SK-N-SH (cell line): Measurements from ENCODE around the gene ATP2B3. TPM values are rescaled to one million over a fixed set of nuclear protein-coding genes. Genes with fewer than 3 reads are reported as not detected.

Experiments used
- CTCF ChIA-PET: fragments of 300-600, 350-600 bp; formaldehyde crosslinking; extraction: SDS; loops from one replicate; lab custom pipeline; 2021; lab: Yijun Ruan, JAX
- POLR2A ChIA-PET: fragments of 350-600 bp; sonication (Branson Sonifier 250); formaldehyde crosslinking; extraction: SDS; loops from one replicate; lab custom pipeline; 2020; ENCODE audit warnings: antibody characterized with exemption, inconsistent platforms; lab: Yijun Ruan, JAX
- DNase-seq: peaks from one replicate; pipeline ENCODE4 v3.0.0; 2012
- H2AFZ ChIP-seq: fragments of 200-600 bp; sonication (generic); 2 replicates; pipeline ENCODE4 v1.8.1; 2016; ENCODE audit warnings: antibody characterized with exemption, mild to moderate bottlenecking, low read depth
- H3F3A ChIP-seq: fragments of 200-600 bp; sonication (generic); replicated peaks from 2 replicates; pipeline ENCODE3; 2016; ENCODE audit warnings: antibody characterized with exemption, mild to moderate bottlenecking; ENCODE audit not compliant: insufficient read depth
- H3K27ac ChIP-seq, 2 experiments: fragments of 200-500 bp in 1 of 2; fragments of 200-600 bp in 1 of 2; sonication (Bioruptor generic) in 1 of 2; sonication (generic), shearing (Covaris generic) in 1 of 2; 2 replicates each; pipeline versions ENCODE4 v1.5.1 to v1.6.1; 2014 to 2016; ENCODE audit warnings: low read depth in 2 of 2, inconsistent platforms in 1 of 2, low read length in 1 of 2, mild to moderate bottlenecking in 1 of 2, mixed read lengths in 1 of 2
- H3K27me3 ChIP-seq: fragments of 200-600 bp; sonication (generic), shearing (Covaris generic); 2 replicates; pipeline ENCODE4 v1.6.1; 2016; ENCODE audit warnings: mixed run types; ENCODE audit not compliant: insufficient read depth
- H3K36me3 ChIP-seq, 2 experiments: fragments of 200-500 bp in 1 of 2; fragments of 200-600 bp in 1 of 2; sonication (Bioruptor generic) in 1 of 2; sonication (generic) in 1 of 2; replicated peaks in 1 of 2; 2 replicates each; pipeline versions ENCODE3 to v1.5.1; 2014 to 2016; ENCODE audit warnings: low read length in 1 of 2, mild to moderate bottlenecking in 1 of 2; ENCODE audit not compliant: insufficient read depth in 2 of 2, control insufficient read depth in 1 of 2
- H3K4me1 ChIP-seq, 2 experiments: fragments of 200-500 bp in 1 of 2; fragments of 200-600 bp in 1 of 2; sonication (Bioruptor generic) in 1 of 2; sonication (generic), shearing (Covaris generic) in 1 of 2; 2 replicates each; pipeline versions ENCODE4 v1.5.1 to v1.6.1; 2014 to 2016; ENCODE audit warnings: low read depth in 1 of 2, low read length in 1 of 2, mixed run types in 1 of 2; ENCODE audit not compliant: insufficient read depth in 2 of 2, control insufficient read depth in 1 of 2
- H3K4me2 ChIP-seq: fragments of 200-600 bp; sonication (generic), shearing (Covaris generic); 2 replicates; pipeline ENCODE4 v1.6.1; 2017; ENCODE audit warnings: mixed run types
- H3K4me3 ChIP-seq, 2 experiments: fragments of 200-500 bp in 1 of 2; fragments of 200-600 bp in 1 of 2; sonication (Bioruptor generic) in 1 of 2; sonication (generic), shearing (Covaris generic) in 1 of 2; 2 replicates each; pipeline versions ENCODE4 v1.5.1 to v1.8.1; 2014 to 2016; ENCODE audit warnings: low read depth in 2 of 2, inconsistent platforms in 1 of 2, low read length in 1 of 2, mild to moderate bottlenecking in 1 of 2, mixed read lengths in 1 of 2, moderate library complexity in 1 of 2
- H3K79me2 ChIP-seq: fragments of 200-600 bp; sonication (generic); 2 replicates; pipeline ENCODE4 v1.8.1; 2017; ENCODE audit warnings: mild to moderate bottlenecking; ENCODE audit not compliant: insufficient read depth
- H3K9ac ChIP-seq: fragments of 200-600 bp; sonication (generic); 2 replicates; pipeline ENCODE4 v1.6.1; 2017; ENCODE audit warnings: mixed run types
- H3K9me2 ChIP-seq: fragments of 200-600 bp; sonication (generic); 2 replicates; pipeline ENCODE4 v1.6.1; 2017; ENCODE audit warnings: mixed run types
- H3K9me3 ChIP-seq: fragments of 200-600 bp; sonication (generic); 2 replicates; pipeline ENCODE4 v1.6.1; 2017; ENCODE audit warnings: mixed run types, mild to moderate bottlenecking, moderate library complexity
- H4K20me1 ChIP-seq: fragments of 200-600 bp; sonication (generic); 2 replicates; pipeline ENCODE4 v1.6.1; 2017; ENCODE audit warnings: mild to moderate bottlenecking, mixed run types; ENCODE audit not compliant: insufficient read depth
- ELF1 ChIP-seq: IDR thresholded peaks from 2 replicates; pipeline ENCODE4 v1.4.0; 2012
- FOSL2 ChIP-seq: IDR thresholded peaks from 2 replicates; pipeline ENCODE4 v1.4.0; 2012; ENCODE audit warnings: low read depth, mild to moderate bottlenecking, moderate library complexity, borderline replicate concordance
- FOXJ3 ChIP-seq: sonication (generic); formaldehyde crosslinking; IDR thresholded peaks from 2 replicates; pipeline ENCODE4 v1.5.1; 2020; ENCODE audit warnings: mild to moderate bottlenecking, missing genetic modification reagents
- IRF3 ChIP-seq: fragments of 150-350 bp; IDR thresholded peaks from 2 replicates; pipeline ENCODE4 v1.6.1; 2016; ENCODE audit warnings: mild to moderate bottlenecking, low read depth, low read length
- MAX ChIP-seq: IDR thresholded peaks from 2 replicates; pipeline ENCODE4 v1.4.0; 2012; ENCODE audit warnings: low read depth
- MEF2A ChIP-seq: IDR thresholded peaks from 2 replicates; pipeline ENCODE4 v1.4.0; 2012; ENCODE audit warnings: low read depth, borderline replicate concordance
- PBX3 ChIP-seq: IDR thresholded peaks from 2 replicates; pipeline ENCODE4; 2012
- POLR2AphosphoS5 ChIP-seq: IDR thresholded peaks from 2 replicates; pipeline ENCODE4 v1.6.1; 2012; ENCODE audit warnings: low read depth, low read length
- SMC3 ChIP-seq: IDR thresholded peaks from 2 replicates; pipeline ENCODE4 v1.6.1; 2012; ENCODE audit warnings: low read depth, low read length, improper control_type of control experiment
- YY1 ChIP-seq: IDR thresholded peaks from 2 replicates; pipeline ENCODE4 v1.4.0; 2012; ENCODE audit warnings: low read depth, mild to moderate bottlenecking
- ZBTB33 ChIP-seq: IDR thresholded peaks from 2 replicates; pipeline ENCODE4 v1.4.0; 2012; ENCODE audit warnings: low read depth, borderline replicate concordance
- WGBS: methylation state at CpG from one replicate; pipeline ENCODE4 v1.1.6; 2017; ENCODE audit warnings: low lambda C conversion rate; 5-methylcytosine and 5-hydroxymethylcytosine counted together
- polyA plus RNA-seq, 3 experiments: library from polyadenylated mRNA; depleted of rRNA; stranded (reverse); fragments of >200 nt; gene quantifications; 2 replicates each; pipeline ENCODE4 v1.2.3, GENCODE V29; 2012

ATP2B3 gene
- polyA plus RNA-seq, 1 of the 3 experiments (the other 2 are of a cell fraction), result 0.16 TPM

- Histone ChIP-seq H3K4me3 (no peak overlapping the region), H3F3A (no peaks in the 10 kb centered on the region), H2AFZ (no peak overlapping the region), H3K9ac (no peak overlapping the region)
- POLR2A ChIA-PET, result no interaction called here
- TF ChIP-seq POLR2AphosphoS5 (no peak), SMC3 (no peak), FOXJ3 (CRISPR knock-in tag) (no peak), ZBTB33 (no peak)
- TF ChIP-seq, all 33 proteins: peak for 0
- DNase-seq, result no peak
- Histone ChIP-seq H3K9me3 (no peaks in the 10 kb centered on the region), H3K79me2 (no peaks in the 10 kb centered on the region), H3K27me3 (peaks cover 28% of the 10 kb centered on the region; the same call in 1 of the 2 replicates), H3K36me3 (peaks cover 0 to 8% of the 10 kb centered on the region in 2 experiments), H4K20me1 (no peaks in the 10 kb centered on the region), H3K4me1 (peaks cover 0 to 18% of the 10 kb centered on the region in 2 experiments; a peak in 1 of 4 replicates), H3K4me2 (no peak overlapping the region), H3K9me2 (no peaks in the 10 kb centered on the region), H3K27ac (no peak overlapping the region)
- 58% methylated on average over 25 of the region's 29 CpGs for WGBS
- CTCF ChIA-PET, result interaction anchor here (0.6 to 0.7 kb wide), 2 partner anchors 36 to 50 kb away, joined by 3 read pairs; no protein-coding TSS in a partner anchor
Observed at GRCh38 chrX:153588782-153589446, 71.5 kb downstream of the ATP2B3 start.

- WGBS, result 54% methylated on average over 26 of the region's 26 CpGs
- POLR2A ChIA-PET, result no interaction called here
- H3K9ac ChIP-seq, result no peak overlapping the region
- no peak overlapping the region for H3K4me3 ChIP-seq
- no peaks in the 10 kb centered on the region for H3K9me3 ChIP-seq
- H3K4me1 ChIP-seq, result peaks cover 0 to 23% of the 10 kb centered on the region in 2 experiments; a peak in 1 of 4 replicates
- CTCF ChIA-PET, result interaction anchor here (0.9 to 2.4 kb wide), 6 partner anchors 18 to 54 kb away, joined by 3 to 8 read pairs (median 4); no protein-coding TSS in a partner anchor
- no peak overlapping the region for H3K27ac ChIP-seq
- TF ChIP-seq YY1 (no peak), ELF1 (no peak), SMC3 (no peak), MAX (no peak), PBX3 (no peak), FOSL2 (no peak), MEF2A (no peak), IRF3 (no peak)
- TF ChIP-seq, all 33 proteins: peak for 0
- no peak for DNase-seq
- Histone ChIP-seq H3F3A (no peaks in the 10 kb centered on the region), H2AFZ (no peak overlapping the region), H3K9me2 (no peaks in the 10 kb centered on the region), H3K79me2 (peaks cover 7% of the 10 kb centered on the region; the same call in 1 of the 2 replicates), H4K20me1 (peaks cover 5% of the 10 kb centered on the region; the same call in 1 of the 2 replicates), H3K36me3 (peaks cover 0 to 8% of the 10 kb centered on the region in 2 experiments), H3K4me2 (no peak overlapping the region), H3K27me3 (peaks cover 40% of the 10 kb centered on the region)
Observed at GRCh38 chrX:153590961-153591956, 73.8 kb downstream of the ATP2B3 start.
